ENCODE measurements around the gene LY86.

Gene LY86

DNA sequence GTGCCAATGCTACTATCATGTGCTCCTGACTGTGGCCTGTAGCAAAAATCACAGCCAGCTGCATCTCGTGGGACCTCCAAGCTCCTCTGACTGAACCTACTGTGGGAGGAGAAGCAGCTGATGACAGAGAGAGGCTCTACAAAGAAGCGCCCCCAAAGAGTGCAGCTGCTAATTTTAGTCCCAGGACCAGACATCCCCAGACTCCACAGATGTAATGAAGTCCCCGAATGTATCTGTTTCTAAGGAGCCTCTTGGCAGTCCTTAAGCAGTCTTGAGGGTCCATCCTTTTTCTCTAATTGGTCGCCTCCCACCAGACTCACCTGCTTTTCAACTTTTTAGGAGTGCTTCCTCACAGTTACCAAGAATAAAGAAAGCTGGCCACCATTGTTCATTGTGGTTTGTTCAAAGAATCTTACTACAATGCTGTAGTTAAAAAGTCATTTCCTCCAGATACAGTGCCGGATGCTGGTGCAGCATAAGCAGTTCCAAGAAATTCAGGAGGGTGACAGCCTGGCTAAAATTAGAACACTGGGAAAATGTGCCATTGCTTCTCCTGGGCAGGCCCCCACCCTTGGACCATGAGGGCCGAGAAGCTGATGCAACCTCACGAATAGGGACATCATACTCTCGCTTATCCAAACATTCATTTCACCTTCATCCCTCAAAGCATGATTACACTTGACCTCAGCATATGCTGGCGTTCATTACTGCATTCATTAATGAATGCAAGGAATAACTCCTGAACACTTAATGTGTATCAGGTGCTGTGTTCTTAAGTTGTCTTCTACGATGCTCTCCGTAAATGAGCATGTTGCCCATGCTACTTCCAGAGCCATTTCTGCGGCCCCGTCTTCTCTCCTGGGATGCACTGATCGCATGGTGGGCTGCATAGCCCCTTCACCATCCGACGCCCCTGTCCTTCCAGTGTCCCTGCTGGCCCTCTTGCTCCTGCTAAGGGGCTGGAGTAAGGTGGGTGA lies 66.4 kb downstream of the LY86 start:
- Histone ChIP-seq H2AFZ (ENCODE audit: low read depth, low read length, severe bottlenecking) (no peak overlapping the region), H3K79me2 (ENCODE audit: insufficient read depth, low read length) (no peaks in the 10 kb centered on the region), H3K9me3 (ENCODE audit: insufficient read depth, low read length) (peaks cover 13% of the 10 kb centered on the region; the same call in 1 of the 2 replicates), H3K4me2 (ENCODE audit: low read depth, low read length, poor library complexity, severe bottlenecking) (no peak overlapping the region), H4K20me1 (ENCODE audit: low read depth, low read length) (no peaks in the 10 kb centered on the region), H3K9me2 (replicated peaks; ENCODE audit: insufficient read depth, low read length) (no peaks in the 10 kb centered on the region), H3K4me3 (ENCODE audit: insufficient read depth, low read length, poor library complexity, severe bottlenecking) (no peak overlapping the region), H3K36me3 (ENCODE audit: low read length) (no peaks in the 10 kb centered on the region), H3K27ac (ENCODE audit: low read depth, low read length) (no peak overlapping the region), H3K27me3 (ENCODE audit: low read length) (no peaks in the 10 kb centered on the region), H3F3A (ENCODE audit: insufficient read depth) (no peaks in the 10 kb centered on the region), H3K9ac (ENCODE audit: low read length) (no peak overlapping the region)
- no peak for TF ChIP-seq EZH2phosphoT487 (conservative IDR thresholded peaks at IDR 0.05; ENCODE audit: low read length)
- TF ChIP-seq, protein P1, sequence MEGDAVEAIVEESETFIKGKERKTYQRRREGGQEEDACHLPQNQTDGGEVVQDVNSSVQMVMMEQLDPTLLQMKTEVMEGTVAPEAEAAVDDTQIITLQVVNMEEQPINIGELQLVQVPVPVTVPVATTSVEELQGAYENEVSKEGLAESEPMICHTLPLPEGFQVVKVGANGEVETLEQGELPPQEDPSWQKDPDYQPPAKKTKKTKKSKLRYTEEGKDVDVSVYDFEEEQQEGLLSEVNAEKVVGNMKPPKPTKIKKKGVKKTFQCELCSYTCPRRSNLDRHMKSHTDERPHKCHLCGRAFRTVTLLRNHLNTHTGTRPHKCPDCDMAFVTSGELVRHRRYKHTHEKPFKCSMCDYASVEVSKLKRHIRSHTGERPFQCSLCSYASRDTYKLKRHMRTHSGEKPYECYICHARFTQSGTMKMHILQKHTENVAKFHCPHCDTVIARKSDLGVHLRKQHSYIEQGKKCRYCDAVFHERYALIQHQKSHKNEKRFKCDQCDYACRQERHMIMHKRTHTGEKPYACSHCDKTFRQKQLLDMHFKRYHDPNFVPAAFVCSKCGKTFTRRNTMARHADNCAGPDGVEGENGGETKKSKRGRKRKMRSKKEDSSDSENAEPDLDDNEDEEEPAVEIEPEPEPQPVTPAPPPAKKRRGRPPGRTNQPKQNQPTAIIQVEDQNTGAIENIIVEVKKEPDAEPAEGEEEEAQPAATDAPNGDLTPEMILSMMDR (IDR thresholded peaks at IDR 0.05; ENCODE audit: insufficient read depth, low read length, poor library complexity, severe bottlenecking) = no peak

DNA sequence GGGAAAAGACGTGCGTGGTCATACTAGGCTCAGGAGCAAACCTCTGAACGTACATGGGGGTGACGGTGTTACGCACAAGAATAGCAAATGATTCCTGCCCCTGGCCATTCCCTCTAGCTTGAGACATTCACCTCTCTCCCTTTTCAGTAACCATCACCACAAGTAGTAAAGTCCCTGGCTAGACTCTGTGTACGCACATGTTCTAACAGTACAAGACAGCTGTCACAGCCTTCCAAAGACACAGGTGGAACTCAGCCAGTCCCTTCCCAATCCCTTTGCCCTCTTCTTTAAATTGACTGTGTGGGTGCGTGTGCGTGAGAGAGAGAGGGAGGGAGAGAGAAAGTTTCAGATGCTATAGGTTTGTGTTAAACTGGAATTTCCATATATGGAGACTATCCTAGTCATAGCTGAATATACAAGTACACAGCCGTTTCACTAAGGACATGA lies 67.3 kb downstream of the LY86 start:
- no peak overlapping the region for H3K4me2 ChIP-seq (ENCODE audit: low read depth, low read length, poor library complexity, severe bottlenecking)
- peaks cover 13% of the 10 kb centered on the region; the same call in 1 of the 2 replicates for H3K9me3 ChIP-seq (ENCODE audit: insufficient read depth, low read length)
- H3K9ac ChIP-seq (ENCODE audit: low read length) = no peak overlapping the region
- no peaks in the 10 kb centered on the region for H3F3A ChIP-seq (ENCODE audit: insufficient read depth)
- H3K27me3 ChIP-seq (ENCODE audit: low read length) = no peaks in the 10 kb centered on the region
- H3K27ac ChIP-seq (ENCODE audit: low read depth, low read length) = no peak overlapping the region
- no peaks in the 10 kb centered on the region for H3K9me2 ChIP-seq (replicated peaks; ENCODE audit: insufficient read depth, low read length)
- no peak for TF ChIP-seq EZH2phosphoT487 (conservative IDR thresholded peaks at IDR 0.05; ENCODE audit: low read length)
- TF ChIP-seq, protein P1 (IDR thresholded peaks at IDR 0.05; ENCODE audit: insufficient read depth, low read length, poor library complexity, severe bottlenecking) = no peak
- no peaks in the 10 kb centered on the region for H3K79me2 ChIP-seq (ENCODE audit: insufficient read depth, low read length)
- no peak overlapping the region for H3K4me3 ChIP-seq (ENCODE audit: insufficient read depth, low read length, poor library complexity, severe bottlenecking)
- H4K20me1 ChIP-seq (ENCODE audit: low read depth, low read length) = no peaks in the 10 kb centered on the region
- no peaks in the 10 kb centered on the region for H3K36me3 ChIP-seq (ENCODE audit: low read length)
- no peak overlapping the region for H2AFZ ChIP-seq (ENCODE audit: low read depth, low read length, severe bottlenecking)

DNA sequence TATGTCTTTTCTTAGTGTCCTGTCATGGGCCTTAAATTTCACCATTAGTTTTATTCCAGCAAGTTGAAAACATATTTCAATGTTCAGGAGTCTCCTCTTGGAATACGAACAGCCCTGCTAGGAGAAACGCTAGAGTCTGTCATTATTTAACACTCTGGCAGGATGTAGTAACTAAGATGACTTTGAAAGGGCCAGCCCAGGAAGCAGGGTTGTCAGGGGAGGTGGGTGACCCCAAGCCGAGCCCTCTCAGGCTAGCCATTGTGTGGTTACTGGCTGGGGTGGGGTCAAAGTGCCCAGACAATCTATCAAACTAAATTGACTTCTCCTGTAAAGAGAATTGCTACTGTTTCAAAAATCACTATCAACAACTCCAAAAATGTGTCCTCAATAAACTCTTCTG lies 67.8 kb downstream of the LY86 start:
- Histone ChIP-seq H3K4me3 (ENCODE audit: insufficient read depth, low read length, poor library complexity, severe bottlenecking) (no peak overlapping the region), H3F3A (ENCODE audit: insufficient read depth) (no peaks in the 10 kb centered on the region), H3K27me3 (ENCODE audit: low read length) (no peaks in the 10 kb centered on the region), H4K20me1 (ENCODE audit: low read depth, low read length) (no peaks in the 10 kb centered on the region), H3K9ac (ENCODE audit: low read length) (no peak overlapping the region), H3K27ac (ENCODE audit: low read depth, low read length) (no peak overlapping the region), H3K36me3 (ENCODE audit: low read length) (no peaks in the 10 kb centered on the region), H3K9me3 (ENCODE audit: insufficient read depth, low read length) (peaks cover 13% of the 10 kb centered on the region; the same call in 1 of the 2 replicates), H2AFZ (ENCODE audit: low read depth, low read length, severe bottlenecking) (no peak overlapping the region), H3K79me2 (ENCODE audit: insufficient read depth, low read length) (no peaks in the 10 kb centered on the region), H3K4me2 (ENCODE audit: low read depth, low read length, poor library complexity, severe bottlenecking) (no peak overlapping the region), H3K9me2 (replicated peaks; ENCODE audit: insufficient read depth, low read length) (no peaks in the 10 kb centered on the region)
- no peak for TF ChIP-seq EZH2phosphoT487 (conservative IDR thresholded peaks at IDR 0.05; ENCODE audit: low read length)
- TF ChIP-seq, protein P1 (IDR thresholded peaks at IDR 0.05; ENCODE audit: insufficient read depth, low read length, poor library complexity, severe bottlenecking) = no peak

Data from SU-DHL-6 (cell line).